ENCODE results near the gene ARHGEF37. TPM values are rescaled to one million over a fixed set of nuclear protein-coding genes. Genes with fewer than 3 reads are reported as not detected.
"Not testable (repeated sequence)": the region's sequence is repeated elsewhere in the genome, so short reads cannot be mapped to it uniquely, and the experiment has no call there.

Gene ARHGEF37
- total RNA-seq, 4 donors from 2014 or later: 36.4 to 76.5 (median 59.0) TPM

DNA sequence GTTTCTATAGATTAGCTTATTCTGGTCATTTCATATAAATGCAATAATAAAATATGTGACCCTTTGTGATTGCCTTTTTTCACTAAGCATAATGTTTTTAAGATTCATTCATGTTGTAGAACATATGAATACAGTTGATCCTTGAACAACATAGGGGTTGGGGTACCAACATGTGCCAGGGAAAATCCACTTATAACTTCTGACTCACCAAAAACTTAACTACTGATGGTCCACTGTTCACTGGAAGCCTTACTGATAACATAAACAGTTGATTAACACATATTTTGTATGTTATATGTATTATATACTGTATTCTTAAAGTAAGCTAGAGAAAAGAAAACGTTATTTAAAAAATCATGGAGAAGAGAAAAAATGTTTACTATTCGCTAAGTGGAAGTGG, 12.1 kb downstream of the ARHGEF37 start:
- intact Hi-C loops (cut with DNase I; ENCODE audit: low total_unique reads): no loop called here

GRCh38 chr5:149594206-149594895, 13.1 kb downstream of the ARHGEF37 start:
- no peak overlapping the region for H3K4me3 ChIP-seq (ENCODE audit: low read depth, poor library complexity, severe bottlenecking)
- TF ChIP-seq, protein P1, sequence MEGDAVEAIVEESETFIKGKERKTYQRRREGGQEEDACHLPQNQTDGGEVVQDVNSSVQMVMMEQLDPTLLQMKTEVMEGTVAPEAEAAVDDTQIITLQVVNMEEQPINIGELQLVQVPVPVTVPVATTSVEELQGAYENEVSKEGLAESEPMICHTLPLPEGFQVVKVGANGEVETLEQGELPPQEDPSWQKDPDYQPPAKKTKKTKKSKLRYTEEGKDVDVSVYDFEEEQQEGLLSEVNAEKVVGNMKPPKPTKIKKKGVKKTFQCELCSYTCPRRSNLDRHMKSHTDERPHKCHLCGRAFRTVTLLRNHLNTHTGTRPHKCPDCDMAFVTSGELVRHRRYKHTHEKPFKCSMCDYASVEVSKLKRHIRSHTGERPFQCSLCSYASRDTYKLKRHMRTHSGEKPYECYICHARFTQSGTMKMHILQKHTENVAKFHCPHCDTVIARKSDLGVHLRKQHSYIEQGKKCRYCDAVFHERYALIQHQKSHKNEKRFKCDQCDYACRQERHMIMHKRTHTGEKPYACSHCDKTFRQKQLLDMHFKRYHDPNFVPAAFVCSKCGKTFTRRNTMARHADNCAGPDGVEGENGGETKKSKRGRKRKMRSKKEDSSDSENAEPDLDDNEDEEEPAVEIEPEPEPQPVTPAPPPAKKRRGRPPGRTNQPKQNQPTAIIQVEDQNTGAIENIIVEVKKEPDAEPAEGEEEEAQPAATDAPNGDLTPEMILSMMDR (IDR thresholded peaks at IDR 0.05): no peak
- TF ChIP-seq POLR2A (IDR thresholded peaks at IDR 0.05): no peak
- 74 to 77% methylated on average over 5 of the region's 5 CpGs for WGBS, 2 donors
- intact Hi-C loops (cut with DNase I; ENCODE audit: low total_unique reads): no loop called here
- DNase-seq (ENCODE audit: low spot score in 2 of 2): no peak

More for the DNA sequence above, 12.1 kb downstream of the ARHGEF37 start:
- no peak overlapping the region for H3K4me3 ChIP-seq (ENCODE audit: low read depth, poor library complexity, severe bottlenecking)
- DNase-seq (ENCODE audit: low spot score in 2 of 2): no peak
- no peak for TF ChIP-seq POLR2A (IDR thresholded peaks at IDR 0.05)
- TF ChIP-seq, protein P1 (IDR thresholded peaks at IDR 0.05): no peak
- WGBS, 2 donors: 80 to 84% methylated on average over 2 of the region's 2 CpGs

DNA sequence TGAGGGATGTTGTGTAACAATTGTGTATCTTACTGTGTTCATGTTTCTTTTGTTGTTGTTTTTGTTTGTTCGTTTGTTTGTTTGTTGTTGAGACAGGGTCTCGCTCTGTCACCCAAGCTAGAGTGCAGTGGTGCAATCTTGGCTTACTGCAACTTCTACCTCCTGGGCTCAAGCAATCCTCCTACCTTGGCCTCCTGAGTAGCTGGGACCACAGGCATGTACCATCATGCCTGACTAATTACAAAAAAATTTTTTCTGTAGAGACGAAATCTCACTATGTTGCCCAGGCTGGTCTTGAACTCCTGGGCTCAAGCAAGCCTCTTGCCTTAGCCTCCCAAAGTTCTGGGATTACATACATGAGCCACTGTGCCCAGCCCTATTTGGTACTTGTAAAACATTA, 13.8 kb downstream of the ARHGEF37 start:
- H3K4me3 ChIP-seq (ENCODE audit: low read depth, poor library complexity, severe bottlenecking); intact Hi-C loops (cut with DNase I; ENCODE audit: low total_unique reads); DNase-seq (ENCODE audit: low spot score in 2 of 2): not testable (repeated sequence)
- WGBS, 2 donors: 79 to 81% methylated on average over 3 of the region's 3 CpGs

DNA sequence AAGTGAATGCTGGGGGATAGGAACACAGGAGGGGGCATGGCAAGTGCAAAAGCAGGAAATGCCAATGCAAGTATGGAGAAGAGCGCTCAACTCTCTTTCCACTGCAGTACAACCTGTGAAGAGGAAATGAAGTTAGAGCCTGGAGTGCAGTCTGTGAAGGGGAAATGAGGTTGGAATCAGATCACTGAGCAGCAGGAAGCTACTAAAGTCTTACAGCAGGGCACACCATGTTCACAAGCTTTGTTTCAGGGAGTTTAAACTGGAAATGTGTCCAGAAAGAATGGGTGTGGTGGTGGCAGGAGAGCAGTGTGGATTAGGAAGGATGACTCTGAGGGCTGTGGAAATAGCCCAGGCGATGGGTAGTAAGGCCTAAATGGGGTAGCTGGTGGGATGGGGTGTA, 15.4 kb downstream of the ARHGEF37 start:
- no peak for DNase-seq (ENCODE audit: low spot score in 2 of 2)
- WGBS, 2 donors: 44 to 78% methylated on average over 2 of the region's 2 CpGs
- H3K4me3 ChIP-seq (ENCODE audit: low read depth, poor library complexity, severe bottlenecking): no peak overlapping the region
- intact Hi-C loops (cut with DNase I; ENCODE audit: low total_unique reads): no loop called here
- TF ChIP-seq, protein P1 (IDR thresholded peaks at IDR 0.05): no peak
- no peak for TF ChIP-seq POLR2A (IDR thresholded peaks at IDR 0.05)

GRCh38 chr5:149597618-149598017, 16.3 kb downstream of the ARHGEF37 start:
- WGBS, 2 donors: 90 to 96% methylated on average over 7 of the region's 7 CpGs
- TF ChIP-seq POLR2A (IDR thresholded peaks at IDR 0.05): no peak
- TF ChIP-seq, protein P1 (IDR thresholded peaks at IDR 0.05): no peak
- H3K4me3 ChIP-seq (ENCODE audit: low read depth, poor library complexity, severe bottlenecking): no peak overlapping the region

DNA sequence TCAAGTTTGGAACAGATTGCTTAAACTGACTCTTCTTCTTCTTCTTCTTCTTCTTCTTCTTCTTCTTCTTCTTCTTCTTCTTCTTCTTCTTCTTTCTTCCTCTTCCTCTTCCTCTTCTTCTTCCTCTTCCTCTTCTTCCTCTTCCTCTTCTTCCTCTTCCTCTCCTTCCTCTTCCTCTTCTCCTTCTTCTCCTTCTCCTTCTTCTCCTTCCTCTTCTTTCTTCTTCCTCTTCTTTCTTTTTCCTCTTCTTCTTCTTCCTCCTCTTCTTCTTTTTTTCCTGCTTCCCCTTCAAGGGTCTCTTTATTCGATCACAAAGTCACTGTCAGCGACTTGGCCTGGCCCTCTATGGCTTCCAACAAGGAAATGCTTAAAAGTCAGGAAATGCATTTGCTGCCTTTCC, 16.9 kb downstream of the ARHGEF37 start:
- WGBS, 2 donors: 89 to 90% methylated on average over 2 of the region's 2 CpGs
- DNase-seq (ENCODE audit: low spot score in 2 of 2); intact Hi-C loops (cut with DNase I; ENCODE audit: low total_unique reads); H3K4me3 ChIP-seq (ENCODE audit: low read depth, poor library complexity, severe bottlenecking): not testable (repeated sequence)

More at GRCh38 chr5:149597618-149598017, 16.3 kb downstream of the ARHGEF37 start:
- intact Hi-C loops (cut with DNase I; ENCODE audit: low total_unique reads): no loop called here
- no peak for DNase-seq (ENCODE audit: low spot score in 2 of 2)

GRCh38 chr5:149598966-149599365, 17.7 kb downstream of the ARHGEF37 start:
- TF ChIP-seq, protein P1 (IDR thresholded peaks at IDR 0.05): no peak
- TF ChIP-seq POLR2A (IDR thresholded peaks at IDR 0.05): no peak
- WGBS, 2 donors: 90% methylated on average over 3 of the region's 3 CpGs
- intact Hi-C loops (cut with DNase I; ENCODE audit: low total_unique reads): no loop called here
- no peak for DNase-seq (ENCODE audit: low spot score in 2 of 2)
- no peak overlapping the region for H3K4me3 ChIP-seq (ENCODE audit: low read depth, poor library complexity, severe bottlenecking)
